Measurements from ENCODE around the gene FAT3.

FAT3 gene

GRCh38 chr11:92216789-92217188, 7.8 kb upstream of the FAT3 start:
- Histone ChIP-seq H3K4me1 (ENCODE audit: low read length) (no peaks in the 10 kb centered on the region), H2AFZ (ENCODE audit: low read length) (no peak overlapping the region), H3K9me3 (replicated peaks; ENCODE audit: insufficient read depth, low read length) (no peaks in the 10 kb centered on the region), H3K36me3 (replicated peaks; ENCODE audit: insufficient read depth, low read length) (no peaks in the 10 kb centered on the region), H3K4me2 (ENCODE audit: low read depth, low read length) (no peak overlapping the region), H4K20me1 (ENCODE audit: insufficient read depth, low read length) (no peaks in the 10 kb centered on the region), H3K4me3 (ENCODE audit: low read length) (no peak overlapping the region), H3K9ac (ENCODE audit: low read length) (no peak overlapping the region), H3K79me2 (ENCODE audit: low read length) (no peaks in the 10 kb centered on the region), H3K9me2 (replicated peaks; ENCODE audit: insufficient read depth, low read length) (no peaks in the 10 kb centered on the region), H3K27me3 (replicated peaks; ENCODE audit: insufficient read depth, low read length) (no peaks in the 10 kb centered on the region), H3K27ac (ENCODE audit: low read length) (no peak overlapping the region), H3F3A (ENCODE audit: insufficient read depth, low read length) (no peaks in the 10 kb centered on the region)
- TF ChIP-seq EZH2 (optimal IDR thresholded peaks at IDR 0.05; ENCODE audit: low read depth, low read length) (no peak), EZH2phosphoT487 (IDR thresholded peaks at IDR 0.05; ENCODE audit: low read length) (no peak)
- TF ChIP-seq, protein P1, sequence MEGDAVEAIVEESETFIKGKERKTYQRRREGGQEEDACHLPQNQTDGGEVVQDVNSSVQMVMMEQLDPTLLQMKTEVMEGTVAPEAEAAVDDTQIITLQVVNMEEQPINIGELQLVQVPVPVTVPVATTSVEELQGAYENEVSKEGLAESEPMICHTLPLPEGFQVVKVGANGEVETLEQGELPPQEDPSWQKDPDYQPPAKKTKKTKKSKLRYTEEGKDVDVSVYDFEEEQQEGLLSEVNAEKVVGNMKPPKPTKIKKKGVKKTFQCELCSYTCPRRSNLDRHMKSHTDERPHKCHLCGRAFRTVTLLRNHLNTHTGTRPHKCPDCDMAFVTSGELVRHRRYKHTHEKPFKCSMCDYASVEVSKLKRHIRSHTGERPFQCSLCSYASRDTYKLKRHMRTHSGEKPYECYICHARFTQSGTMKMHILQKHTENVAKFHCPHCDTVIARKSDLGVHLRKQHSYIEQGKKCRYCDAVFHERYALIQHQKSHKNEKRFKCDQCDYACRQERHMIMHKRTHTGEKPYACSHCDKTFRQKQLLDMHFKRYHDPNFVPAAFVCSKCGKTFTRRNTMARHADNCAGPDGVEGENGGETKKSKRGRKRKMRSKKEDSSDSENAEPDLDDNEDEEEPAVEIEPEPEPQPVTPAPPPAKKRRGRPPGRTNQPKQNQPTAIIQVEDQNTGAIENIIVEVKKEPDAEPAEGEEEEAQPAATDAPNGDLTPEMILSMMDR (IDR thresholded peaks at IDR 0.05; ENCODE audit: low read length), result no peak
- DNase-seq, result no peak

- H3K9me2 ChIP-seq (replicated peaks; ENCODE audit: insufficient read depth, low read length), result no peaks in the 10 kb centered on the region
- H3K9ac ChIP-seq (ENCODE audit: low read length), result no peak overlapping the region
- TF ChIP-seq, protein P1 (IDR thresholded peaks at IDR 0.05; ENCODE audit: low read length), result no peak
- TF ChIP-seq EZH2phosphoT487 (IDR thresholded peaks at IDR 0.05; ENCODE audit: low read length) (no peak), EZH2 (optimal IDR thresholded peaks at IDR 0.05; ENCODE audit: low read depth, low read length) (no peak)
- H3K4me3 ChIP-seq (ENCODE audit: low read length), result no peak overlapping the region
- H3K4me2 ChIP-seq (ENCODE audit: low read depth, low read length), result no peak overlapping the region
- H4K20me1 ChIP-seq (ENCODE audit: insufficient read depth, low read length), result no peaks in the 10 kb centered on the region
- H2AFZ ChIP-seq (ENCODE audit: low read length), result no peak overlapping the region
- H3K27ac ChIP-seq (ENCODE audit: low read length), result no peak overlapping the region
- no peaks in the 10 kb centered on the region for H3K9me3 ChIP-seq (replicated peaks; ENCODE audit: insufficient read depth, low read length)
- H3K36me3 ChIP-seq (replicated peaks; ENCODE audit: insufficient read depth, low read length), result no peaks in the 10 kb centered on the region
- H3K79me2 ChIP-seq (ENCODE audit: low read length), result no peaks in the 10 kb centered on the region
- H3K27me3 ChIP-seq (replicated peaks; ENCODE audit: insufficient read depth, low read length), result no peaks in the 10 kb centered on the region
- no peak for DNase-seq
- H3F3A ChIP-seq (ENCODE audit: insufficient read depth, low read length), result no peaks in the 10 kb centered on the region
- no peaks in the 10 kb centered on the region for H3K4me1 ChIP-seq (ENCODE audit: low read length)
Measured at GRCh38 chr11:92219476-92219875, 5.1 kb upstream of the FAT3 start.

- Histone ChIP-seq H3K9me2 (replicated peaks; ENCODE audit: insufficient read depth, low read length) (no peaks in the 10 kb centered on the region), H3F3A (ENCODE audit: insufficient read depth, low read length) (no peaks in the 10 kb centered on the region), H4K20me1 (ENCODE audit: insufficient read depth, low read length) (no peaks in the 10 kb centered on the region), H3K9ac (ENCODE audit: low read length) (no peak overlapping the region), H3K4me3 (ENCODE audit: low read length) (no peak overlapping the region), H3K27me3 (replicated peaks; ENCODE audit: insufficient read depth, low read length) (no peaks in the 10 kb centered on the region), H3K27ac (ENCODE audit: low read length) (no peak overlapping the region), H3K4me2 (ENCODE audit: low read depth, low read length) (no peak overlapping the region), H3K36me3 (replicated peaks; ENCODE audit: insufficient read depth, low read length) (no peaks in the 10 kb centered on the region), H3K4me1 (ENCODE audit: low read length) (no peaks in the 10 kb centered on the region), H3K9me3 (replicated peaks; ENCODE audit: insufficient read depth, low read length) (no peaks in the 10 kb centered on the region), H3K79me2 (ENCODE audit: low read length) (no peaks in the 10 kb centered on the region), H2AFZ (ENCODE audit: low read length) (no peak overlapping the region)
- TF ChIP-seq EZH2 (optimal IDR thresholded peaks at IDR 0.05; ENCODE audit: low read depth, low read length) (no peak), EZH2phosphoT487 (IDR thresholded peaks at IDR 0.05; ENCODE audit: low read length) (no peak)
- TF ChIP-seq, protein P1 (IDR thresholded peaks at IDR 0.05; ENCODE audit: low read length), result no peak
- no peak for DNase-seq
Measured at GRCh38 chr11:92222701-92223100, 1.9 kb upstream of the FAT3 start.
